Endothelial cell (in vitro differentiated cells): ENCODE measurements around the gene LILRA6. TPM values are rescaled to one million over a fixed set of nuclear protein-coding genes. Genes with fewer than 3 reads are reported as not detected.
"Not testable (repeated sequence)": the region's sequence is repeated elsewhere in the genome, so short reads cannot be mapped to it uniquely, and the experiment has no call there.

Source experiments
- DNase-seq: peaks from one replicate; pipeline ENCODE4 v3.0.0; 2021; ENCODE audit warnings: low spot score
- H3K27ac Mint-ChIP-seq: one replicate; pipeline ENCODE4 v1.8.0; 2021; ENCODE audit warnings: mixed read lengths, inconsistent platforms; ENCODE audit not compliant: unreplicated experiment
- H3K27me3 Mint-ChIP-seq: one replicate; pipeline ENCODE4 v1.8.0; 2021; ENCODE audit warnings: mild to moderate bottlenecking, moderate library complexity, mixed read lengths, inconsistent platforms; ENCODE audit not compliant: unreplicated experiment
- H3K36me3 Mint-ChIP-seq: one replicate; pipeline ENCODE4 v1.8.0; 2021; ENCODE audit warnings: mild to moderate bottlenecking, low read depth, mixed read lengths, inconsistent platforms; ENCODE audit not compliant: unreplicated experiment
- H3K4me1 Mint-ChIP-seq: one replicate; pipeline ENCODE4 v1.8.0; 2021; ENCODE audit warnings: mild to moderate bottlenecking, mixed read lengths, inconsistent platforms; ENCODE audit not compliant: unreplicated experiment
- H3K4me3 Mint-ChIP-seq: one replicate; pipeline ENCODE4 v1.8.0; 2021; ENCODE audit warnings: mild to moderate bottlenecking, mixed read lengths, inconsistent platforms; ENCODE audit not compliant: unreplicated experiment
- H3K9me3 Mint-ChIP-seq: one replicate; pipeline ENCODE4 v1.8.0; 2021; ENCODE audit warnings: mixed read lengths, inconsistent platforms; ENCODE audit not compliant: unreplicated experiment
- long read RNA-seq: library from polyadenylated mRNA; unstranded; transcript quantifications from one replicate; pipeline ENCODE4 v2.0.0, GENCODE V29; 2020; ENCODE audit not compliant: unreplicated experiment
- total RNA-seq: library from RNA; stranded (reverse); fragmentation: NEBNext Ultra II Directional; extraction: Animal tissue kit (Norgen Biotek cat#: 25700); gene quantifications from one replicate; pipeline ENCODE4 v1.2.1, GENCODE V29; 2021; ENCODE audit not compliant: unreplicated experiment
- TF ChIP-seq, protein P1 (sequence below): fragments of 200-600 bp; sonication (generic); IDR thresholded peaks from one replicate; pipeline ENCODE4 v1.5.0; 2021; ENCODE audit warnings: antibody characterized with exemption; ENCODE audit not compliant: unreplicated experiment

LILRA6 gene
- not detected for total RNA-seq
- long read RNA-seq = 0 reads

DNA sequence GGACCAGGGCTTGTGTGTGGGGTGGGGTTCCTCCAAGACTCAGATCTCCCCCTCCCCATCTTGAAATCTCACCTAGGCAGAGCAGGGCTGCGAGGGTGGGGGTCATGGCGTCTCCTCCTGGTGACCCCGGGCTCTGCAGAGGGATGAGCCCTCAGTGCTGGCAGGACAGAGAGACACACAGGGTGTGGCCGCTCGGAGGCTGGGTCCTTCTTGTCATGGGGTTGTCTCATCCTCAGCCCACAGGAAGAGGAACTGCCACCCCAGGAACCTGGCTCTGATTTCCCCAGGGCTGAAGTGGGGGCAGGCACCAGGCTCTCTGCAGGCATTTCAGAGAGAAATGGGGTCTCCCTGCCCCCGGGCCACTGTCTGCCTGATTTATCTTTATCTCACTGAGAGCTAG lies at the start of gene LILRA6:
Gene LILRA6, minus strand, starts transcription at position 145 of the 400 bp plus-strand sequence.
- not testable (repeated sequence) for H3K4me1 Mint-ChIP-seq, H3K27ac Mint-ChIP-seq, H3K4me3 Mint-ChIP-seq, H3K27me3 Mint-ChIP-seq, H3K36me3 Mint-ChIP-seq, H3K9me3 Mint-ChIP-seq, DNase-seq

DNA sequence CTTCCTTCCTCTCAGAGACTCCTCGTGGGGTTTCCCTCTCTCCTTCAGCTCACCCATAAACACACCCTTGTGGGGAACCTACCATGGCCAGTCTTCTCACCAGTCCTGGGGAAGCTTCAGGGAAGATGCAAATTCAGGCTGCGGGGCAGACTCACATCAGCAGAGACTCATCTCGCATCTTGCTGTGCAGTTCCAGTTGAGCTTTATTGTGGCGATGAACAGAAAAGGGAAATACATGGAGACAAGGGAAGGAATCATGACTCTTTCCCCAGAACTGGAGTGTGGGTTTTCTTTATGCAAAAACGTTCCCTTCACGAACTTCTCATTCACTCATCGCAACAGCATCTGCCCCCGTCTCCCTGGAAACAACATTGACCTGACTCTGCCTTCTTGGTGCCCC lies 46.6 kb upstream of the LILRA6 start:
- H3K27me3 Mint-ChIP-seq, H3K4me1 Mint-ChIP-seq, H3K36me3 Mint-ChIP-seq, H3K4me3 Mint-ChIP-seq, H3K9me3 Mint-ChIP-seq, H3K27ac Mint-ChIP-seq, DNase-seq: not testable (repeated sequence)

DNA sequence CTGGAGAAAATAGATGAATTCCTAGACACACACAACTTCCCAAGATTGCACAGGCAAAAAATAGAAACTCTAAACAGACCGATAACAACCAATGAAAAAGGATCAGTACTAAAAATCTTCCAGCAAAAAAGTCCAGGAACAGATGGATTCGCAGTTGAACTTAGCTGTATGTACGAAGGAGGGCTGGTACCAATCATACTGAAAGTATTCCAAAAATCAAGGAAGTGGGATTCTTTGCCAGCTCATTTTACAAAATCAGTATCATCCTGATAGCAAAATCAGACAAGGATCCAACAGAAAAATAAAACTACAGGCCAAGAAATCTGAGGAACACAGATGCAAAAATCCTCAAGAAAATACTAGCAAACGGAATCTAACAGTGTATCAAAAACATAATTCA lies 44.9 kb upstream of the LILRA6 start:
- H3K4me3 Mint-ChIP-seq = no peak overlapping the region
- H3K27ac Mint-ChIP-seq = no peak overlapping the region
- peaks cover 6% of the 10 kb centered on the region for H3K4me1 Mint-ChIP-seq
- no peak for DNase-seq
- H3K36me3 Mint-ChIP-seq = peaks cover 3% of the 10 kb centered on the region
- no peaks in the 10 kb centered on the region for H3K27me3 Mint-ChIP-seq
- no peaks in the 10 kb centered on the region for H3K9me3 Mint-ChIP-seq
- TF ChIP-seq, protein P1, sequence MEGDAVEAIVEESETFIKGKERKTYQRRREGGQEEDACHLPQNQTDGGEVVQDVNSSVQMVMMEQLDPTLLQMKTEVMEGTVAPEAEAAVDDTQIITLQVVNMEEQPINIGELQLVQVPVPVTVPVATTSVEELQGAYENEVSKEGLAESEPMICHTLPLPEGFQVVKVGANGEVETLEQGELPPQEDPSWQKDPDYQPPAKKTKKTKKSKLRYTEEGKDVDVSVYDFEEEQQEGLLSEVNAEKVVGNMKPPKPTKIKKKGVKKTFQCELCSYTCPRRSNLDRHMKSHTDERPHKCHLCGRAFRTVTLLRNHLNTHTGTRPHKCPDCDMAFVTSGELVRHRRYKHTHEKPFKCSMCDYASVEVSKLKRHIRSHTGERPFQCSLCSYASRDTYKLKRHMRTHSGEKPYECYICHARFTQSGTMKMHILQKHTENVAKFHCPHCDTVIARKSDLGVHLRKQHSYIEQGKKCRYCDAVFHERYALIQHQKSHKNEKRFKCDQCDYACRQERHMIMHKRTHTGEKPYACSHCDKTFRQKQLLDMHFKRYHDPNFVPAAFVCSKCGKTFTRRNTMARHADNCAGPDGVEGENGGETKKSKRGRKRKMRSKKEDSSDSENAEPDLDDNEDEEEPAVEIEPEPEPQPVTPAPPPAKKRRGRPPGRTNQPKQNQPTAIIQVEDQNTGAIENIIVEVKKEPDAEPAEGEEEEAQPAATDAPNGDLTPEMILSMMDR = no peak

DNA sequence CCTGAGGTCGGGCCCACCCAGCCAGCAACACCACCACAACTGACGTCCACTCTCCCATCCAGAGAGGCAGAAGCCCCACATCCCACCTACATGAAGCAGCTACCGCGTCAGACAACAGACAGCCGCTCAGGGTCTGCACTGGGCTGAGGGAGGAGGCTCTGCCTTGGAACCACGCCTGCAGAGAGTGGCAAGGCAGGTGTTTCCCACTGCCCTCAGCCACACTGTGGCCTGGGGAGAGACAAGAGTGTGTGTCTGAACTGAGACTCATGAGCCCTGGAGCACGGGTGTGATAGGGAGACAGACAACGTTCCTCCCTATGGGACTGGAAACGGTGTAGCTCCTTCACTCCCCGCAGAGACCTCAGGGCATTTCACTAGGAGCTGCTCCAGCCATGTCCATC lies 43.7 kb upstream of the LILRA6 start:
- H3K9me3 Mint-ChIP-seq, DNase-seq, H3K27ac Mint-ChIP-seq, H3K4me3 Mint-ChIP-seq, H3K36me3 Mint-ChIP-seq, H3K4me1 Mint-ChIP-seq, H3K27me3 Mint-ChIP-seq: not testable (repeated sequence)

DNA sequence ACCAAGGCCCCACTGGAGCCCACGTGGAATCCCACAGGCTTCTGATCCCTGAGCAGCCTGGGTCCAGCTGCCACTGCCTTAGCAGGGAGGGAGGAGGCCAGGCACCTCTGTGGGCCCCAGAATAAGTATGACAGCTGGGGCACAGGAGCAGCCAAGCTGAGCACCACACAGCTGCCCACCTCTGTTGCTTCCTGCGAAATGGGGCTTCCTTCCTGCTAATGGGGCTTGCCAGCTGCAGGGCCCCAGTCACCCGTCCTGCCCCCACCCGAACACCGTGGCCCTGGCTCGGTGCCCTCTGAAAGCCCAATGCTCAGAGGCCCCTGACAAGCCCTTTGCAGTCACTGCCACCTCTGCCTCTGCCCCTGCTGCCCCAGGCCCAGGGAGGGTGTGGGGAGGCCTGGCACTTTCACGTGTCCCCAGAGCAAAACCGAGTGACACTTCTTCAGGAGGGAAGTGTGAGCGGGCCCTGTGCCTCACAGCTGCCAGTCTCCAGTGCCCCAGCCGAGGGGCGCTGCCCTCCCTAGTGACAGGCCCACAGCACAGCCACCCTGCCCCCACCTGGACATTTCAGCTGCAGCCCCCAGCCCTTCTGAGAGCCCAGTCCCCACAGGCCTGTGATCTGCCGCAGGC lies 43.0 kb upstream of the LILRA6 start:
- H3K27me3 Mint-ChIP-seq, H3K9me3 Mint-ChIP-seq, H3K4me1 Mint-ChIP-seq, H3K27ac Mint-ChIP-seq, DNase-seq, H3K4me3 Mint-ChIP-seq, H3K36me3 Mint-ChIP-seq: not testable (repeated sequence)

DNA sequence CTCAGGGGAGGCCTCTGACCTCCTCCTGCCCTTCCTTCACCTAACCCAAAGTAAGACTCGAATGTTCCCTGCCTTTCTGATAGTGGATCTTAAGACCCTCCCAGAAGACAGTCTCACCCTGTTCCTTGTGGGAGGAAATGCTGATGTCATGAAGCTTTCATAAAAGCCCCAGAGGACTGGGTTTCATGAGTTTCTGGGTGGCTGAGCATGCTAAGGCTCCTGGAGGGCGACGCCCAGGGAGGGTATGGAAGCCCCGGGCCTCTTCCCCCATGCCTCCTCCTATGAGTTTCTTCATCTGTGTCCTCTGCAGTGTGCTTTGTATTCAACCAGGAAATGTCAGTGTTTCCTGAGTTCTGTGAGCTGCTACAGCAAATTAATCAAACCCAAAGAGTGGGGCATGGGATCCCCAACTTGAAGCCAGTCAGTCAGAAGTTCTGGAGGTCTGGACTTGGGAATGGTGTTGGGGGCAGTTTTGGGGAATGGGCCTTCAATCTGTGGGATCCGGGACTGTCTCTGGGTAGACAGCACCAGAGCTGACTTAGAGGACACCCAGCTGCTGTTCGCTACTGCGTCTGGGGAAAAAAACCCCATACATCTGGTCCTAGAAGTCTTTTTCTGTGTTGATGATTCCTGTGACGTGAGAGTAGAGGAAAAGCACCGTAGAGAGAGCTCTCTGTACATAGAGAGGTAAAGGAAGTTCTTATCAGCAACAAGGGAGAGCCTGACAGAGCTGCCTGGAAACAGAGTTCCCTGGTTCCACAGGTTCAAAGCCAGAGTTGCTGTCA lies 40.3 kb upstream of the LILRA6 start:
- H3K4me3 Mint-ChIP-seq = no peak overlapping the region
- peaks cover 2% of the 10 kb centered on the region for H3K27me3 Mint-ChIP-seq

DNA sequence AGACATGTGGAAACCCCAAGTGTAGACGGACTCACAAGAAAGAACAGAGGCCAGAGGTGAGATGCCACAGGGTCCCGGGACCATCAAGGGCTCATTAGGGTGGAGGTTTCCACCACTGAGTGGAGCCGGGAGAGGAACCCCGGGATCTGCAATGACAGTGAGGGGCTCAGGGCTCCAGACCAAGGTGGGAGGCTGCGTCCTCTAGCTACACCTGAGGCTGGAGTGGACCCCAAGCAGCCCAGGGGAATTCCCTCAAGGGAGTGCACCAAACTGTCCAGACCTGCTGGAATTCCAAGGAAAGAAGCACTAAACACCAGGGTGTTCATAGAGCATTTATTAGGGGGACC lies 39.1 kb upstream of the LILRA6 start:
- H3K4me1 Mint-ChIP-seq, H3K27me3 Mint-ChIP-seq, H3K36me3 Mint-ChIP-seq, H3K9me3 Mint-ChIP-seq, DNase-seq, H3K4me3 Mint-ChIP-seq, H3K27ac Mint-ChIP-seq: not testable (repeated sequence)

More for the DNA sequence above, 40.3 kb upstream of the LILRA6 start:
- peaks cover 9% of the 10 kb centered on the region for H3K4me1 Mint-ChIP-seq
- H3K27ac Mint-ChIP-seq = peak overlapping the region; percentile 15
- H3K36me3 Mint-ChIP-seq = peaks cover 3% of the 10 kb centered on the region
- DNase-seq = no peak
- no peaks in the 10 kb centered on the region for H3K9me3 Mint-ChIP-seq
- TF ChIP-seq, protein P1 = no peak
